NCI-H526 (cell line): ENCODE measurements around the gene GBP4.

Source experiments
- DNase-seq, 2 experiments: peaks; one replicate each; lab custom pipeline; 2025; lab: John Stamatoyannopoulos, UW

GBP4 gene

GRCh38 chr1:89171067-89171438 lies 27.7 kb downstream of the GBP4 start:
- DNase-seq: no peak

- DNase-seq: no peak
Observed at GRCh38 chr1:89170170-89171066, 28.3 kb downstream of the GBP4 start.

- DNase-seq: no peak
Observed at GRCh38 chr1:89169166-89169565, 29.6 kb downstream of the GBP4 start.

- DNase-seq: no peak
Observed at GRCh38 chr1:89167590-89168230, 31.0 kb downstream of the GBP4 start.

- no peak for DNase-seq
Observed at GRCh38 chr1:89166705-89167104, 32.0 kb downstream of the GBP4 start.

- DNase-seq: no peak
Observed at GRCh38 chr1:89165811-89166210, 32.9 kb downstream of the GBP4 start.

GRCh38 chr1:89151047-89151446 lies 47.7 kb downstream of the GBP4 start:
- DNase-seq: no peak

- DNase-seq: no peak
Observed at GRCh38 chr1:89149976-89150375, 48.8 kb downstream of the GBP4 start.

GRCh38 chr1:89149229-89149628 lies 49.5 kb downstream of the GBP4 start:
- no peak for DNase-seq

GRCh38 chr1:89147678-89148658 lies 50.8 kb downstream of the GBP4 start:
- DNase-seq: no peak

GRCh38 chr1:89146721-89147120 lies 52.0 kb downstream of the GBP4 start:
- no peak for DNase-seq

GRCh38 chr1:89143484-89143883 lies 55.3 kb downstream of the GBP4 start:
- no peak for DNase-seq

- no peak for DNase-seq
Observed at GRCh38 chr1:89142160-89142559, 56.6 kb downstream of the GBP4 start.

GRCh38 chr1:89133747-89134146 lies 65.0 kb downstream of the GBP4 start:
- DNase-seq: no peak
